ENCODE results near the gene LPCAT3. TPM values are rescaled to one million over a fixed set of nuclear protein-coding genes. Genes with fewer than 3 reads are reported as not detected.

LPCAT3 gene
- total RNA-seq, 1 experiment from 2014 or later = 102 TPM

DNA sequence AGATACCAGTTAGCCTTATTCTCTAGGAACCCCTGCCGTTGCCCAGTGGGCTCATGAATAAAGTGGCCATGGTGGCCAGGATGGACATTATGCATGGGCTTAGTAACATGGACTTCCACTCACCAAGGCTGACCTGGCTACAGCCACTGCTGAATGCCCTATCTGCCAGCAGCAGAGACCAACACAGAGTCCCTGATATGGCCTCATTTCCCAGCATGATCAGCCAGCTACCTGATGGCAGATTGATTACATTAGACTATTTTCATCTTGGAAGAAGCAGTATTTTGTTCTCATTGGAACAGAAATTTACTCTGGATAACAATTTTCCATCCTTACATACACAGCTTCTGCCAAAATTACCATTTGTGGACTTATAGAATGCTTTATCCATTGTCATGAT lies 16.2 kb upstream of the LPCAT3 start:
- Histone ChIP-seq H4K20me1 (ENCODE audit: insufficient read depth) (no peaks in the 10 kb centered on the region), H3K4me3 (no peak overlapping the region), H3K36me3 (ENCODE audit: low read depth) (no peaks in the 10 kb centered on the region), H3K27me3 (ENCODE audit: insufficient read depth, low read depth) (no peaks in the 10 kb centered on the region; the same call in 1 of the 2 replicates), H2AFZ (no peak overlapping the region), H3F3A (ENCODE audit: insufficient read depth, low read depth) (no peaks in the 10 kb centered on the region), H3K9me2 (ENCODE audit: insufficient read depth) (0 out of 2 replicates have a peak, but pooled peaks cover 3% of the 10 kb centered on the region), H3K27ac (no peak overlapping the region), H3K4me1 (replicated peaks; ENCODE audit: insufficient read depth) (no peaks in the 10 kb centered on the region), H3K79me2 (ENCODE audit: low read depth) (no peaks in the 10 kb centered on the region), H3K4me2 (no peak overlapping the region), H3K9me3 (ENCODE audit: insufficient read depth, low read depth) (no peaks in the 10 kb centered on the region)
- ChIA-PET POLR2A (ENCODE audit: unreplicated experiment) (no interaction called here), CTCF (no interaction called here)
- intact Hi-C loops (cut with micrococcal nuclease; ENCODE audit: unreplicated experiment) = no loop called here
- TF ChIP-seq, protein P1, sequence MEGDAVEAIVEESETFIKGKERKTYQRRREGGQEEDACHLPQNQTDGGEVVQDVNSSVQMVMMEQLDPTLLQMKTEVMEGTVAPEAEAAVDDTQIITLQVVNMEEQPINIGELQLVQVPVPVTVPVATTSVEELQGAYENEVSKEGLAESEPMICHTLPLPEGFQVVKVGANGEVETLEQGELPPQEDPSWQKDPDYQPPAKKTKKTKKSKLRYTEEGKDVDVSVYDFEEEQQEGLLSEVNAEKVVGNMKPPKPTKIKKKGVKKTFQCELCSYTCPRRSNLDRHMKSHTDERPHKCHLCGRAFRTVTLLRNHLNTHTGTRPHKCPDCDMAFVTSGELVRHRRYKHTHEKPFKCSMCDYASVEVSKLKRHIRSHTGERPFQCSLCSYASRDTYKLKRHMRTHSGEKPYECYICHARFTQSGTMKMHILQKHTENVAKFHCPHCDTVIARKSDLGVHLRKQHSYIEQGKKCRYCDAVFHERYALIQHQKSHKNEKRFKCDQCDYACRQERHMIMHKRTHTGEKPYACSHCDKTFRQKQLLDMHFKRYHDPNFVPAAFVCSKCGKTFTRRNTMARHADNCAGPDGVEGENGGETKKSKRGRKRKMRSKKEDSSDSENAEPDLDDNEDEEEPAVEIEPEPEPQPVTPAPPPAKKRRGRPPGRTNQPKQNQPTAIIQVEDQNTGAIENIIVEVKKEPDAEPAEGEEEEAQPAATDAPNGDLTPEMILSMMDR (conservative IDR thresholded peaks at IDR 0.05) = no peak
- no peak for TF ChIP-seq EZH2 (IDR thresholded peaks at IDR 0.05; ENCODE audit: low read depth)
- no TSS peak for BruUV-seq (replicated peaks)
- DNase-seq = no peak

DNA sequence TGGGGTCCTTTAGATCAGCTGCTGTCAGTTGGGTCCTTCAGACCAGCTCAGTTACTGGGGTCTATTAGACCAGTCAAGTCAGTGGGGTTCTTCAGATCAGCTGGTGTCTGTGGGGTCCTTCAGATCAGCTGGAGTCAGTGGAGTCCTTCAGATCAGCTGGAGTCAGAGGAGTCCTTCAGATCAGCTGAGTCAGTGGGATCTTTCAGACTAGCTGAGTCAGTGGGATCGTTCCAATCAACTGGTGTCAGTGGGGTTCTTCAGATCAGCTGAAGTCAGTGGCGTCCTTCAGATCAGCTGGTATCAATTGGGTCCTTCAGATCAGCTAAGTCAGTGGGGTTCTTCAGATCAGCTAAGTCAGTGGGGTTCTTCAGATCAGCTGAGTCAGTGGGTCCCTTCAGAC lies 14.7 kb upstream of the LPCAT3 start:
- Histone ChIP-seq H3K79me2 (ENCODE audit: low read depth) (no peaks in the 10 kb centered on the region), H3K9me3 (ENCODE audit: insufficient read depth, low read depth) (no peaks in the 10 kb centered on the region), H3K4me3 (no peak overlapping the region), H3K4me2 (no peak overlapping the region), H3K27ac (no peak overlapping the region), H2AFZ (no peak overlapping the region), H3F3A (ENCODE audit: insufficient read depth, low read depth) (no peaks in the 10 kb centered on the region), H3K27me3 (ENCODE audit: insufficient read depth, low read depth) (no peaks in the 10 kb centered on the region; the same call in 1 of the 2 replicates), H3K36me3 (ENCODE audit: low read depth) (no peaks in the 10 kb centered on the region), H3K9me2 (ENCODE audit: insufficient read depth) (0 out of 2 replicates have a peak, but pooled peaks cover 3% of the 10 kb centered on the region), H3K4me1 (replicated peaks; ENCODE audit: insufficient read depth) (no peaks in the 10 kb centered on the region), H4K20me1 (ENCODE audit: insufficient read depth) (no peaks in the 10 kb centered on the region)
- intact Hi-C loops (cut with micrococcal nuclease; ENCODE audit: unreplicated experiment) = no loop called here
- TF ChIP-seq EZH2 (IDR thresholded peaks at IDR 0.05; ENCODE audit: low read depth) = no peak
- TF ChIP-seq, protein P1 (conservative IDR thresholded peaks at IDR 0.05) = no peak
- BruUV-seq (replicated peaks) = no TSS peak
- POLR2A ChIA-PET (ENCODE audit: unreplicated experiment) = interaction anchor here (0.5 to 0.7 kb wide), 3 partner anchors 10 to 92 kb away, joined by 4 to 14 read pairs (median 6); no protein-coding TSS in a partner anchor
- DNase-seq = no peak
- CTCF ChIA-PET = interaction anchor here (0.6 to 0.9 kb wide), 4 partner anchors 10 to 974 kb away, joined by 3 to 8 read pairs (median 3); partner anchors contain the start of gene C1RL

DNA sequence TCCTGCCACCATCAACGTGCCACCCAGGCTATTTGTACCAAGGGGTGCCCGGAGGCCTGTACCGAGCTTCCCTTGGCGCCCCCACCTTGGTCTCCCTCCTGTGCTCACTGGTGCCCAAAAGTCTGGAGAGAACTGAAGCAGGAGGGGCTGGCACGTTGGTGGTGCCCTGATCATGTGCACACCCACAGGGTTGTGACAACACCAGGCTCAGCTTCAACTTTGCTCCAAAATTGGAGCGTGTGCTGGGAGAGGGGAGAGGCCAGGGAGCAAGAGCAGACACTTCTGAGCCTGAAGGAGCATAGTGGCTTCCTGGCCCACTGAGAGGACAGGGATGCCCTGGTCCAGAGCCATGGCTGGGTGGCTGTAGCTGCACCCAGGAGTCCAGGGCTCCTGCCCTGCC lies 13.0 kb upstream of the LPCAT3 start:
- ChIA-PET CTCF (no interaction called here), POLR2A (ENCODE audit: unreplicated experiment) (no interaction called here)
- H3K79me2 ChIP-seq (ENCODE audit: low read depth) = no peaks in the 10 kb centered on the region
- no peak overlapping the region for H2AFZ ChIP-seq
- intact Hi-C loops (cut with micrococcal nuclease; ENCODE audit: unreplicated experiment) = no loop called here
- no peak for DNase-seq
- H3K4me2 ChIP-seq = no peak overlapping the region
- H3K9me2 ChIP-seq (ENCODE audit: insufficient read depth) = 0 out of 2 replicates have a peak, but pooled peaks cover 3% of the 10 kb centered on the region
- BruUV-seq (replicated peaks) = no TSS peak
- TF ChIP-seq, protein P1 (conservative IDR thresholded peaks at IDR 0.05) = no peak
- TF ChIP-seq EZH2 (IDR thresholded peaks at IDR 0.05; ENCODE audit: low read depth) = no peak
- H3K4me3 ChIP-seq = no peak overlapping the region
- H3K4me1 ChIP-seq (replicated peaks; ENCODE audit: insufficient read depth) = no peaks in the 10 kb centered on the region
- no peaks in the 10 kb centered on the region for H3K36me3 ChIP-seq (ENCODE audit: low read depth)
- H4K20me1 ChIP-seq (ENCODE audit: insufficient read depth) = no peaks in the 10 kb centered on the region
- H3F3A ChIP-seq (ENCODE audit: insufficient read depth, low read depth) = no peaks in the 10 kb centered on the region
- H3K27ac ChIP-seq = no peak overlapping the region
- no peaks in the 10 kb centered on the region; the same call in 1 of the 2 replicates for H3K27me3 ChIP-seq (ENCODE audit: insufficient read depth, low read depth)
- H3K9me3 ChIP-seq (ENCODE audit: insufficient read depth, low read depth) = no peaks in the 10 kb centered on the region
